GM19467 (cell line): Measurements from ENCODE around the gene ZNF668.
"Not testable (repeated sequence)": the region's sequence is repeated elsewhere in the genome, so short reads cannot be mapped to it uniquely, and the experiment has no call there.

Experiments used
- ATAC-seq: cut with Tn5 transposase; IDR thresholded peaks from one replicate; pipeline ENCODE4 v1.9.1; 2021; ENCODE audit warnings: mild to moderate bottlenecking, moderate library complexity; ENCODE audit not compliant: unreplicated experiment

Gene ZNF668

DNA sequence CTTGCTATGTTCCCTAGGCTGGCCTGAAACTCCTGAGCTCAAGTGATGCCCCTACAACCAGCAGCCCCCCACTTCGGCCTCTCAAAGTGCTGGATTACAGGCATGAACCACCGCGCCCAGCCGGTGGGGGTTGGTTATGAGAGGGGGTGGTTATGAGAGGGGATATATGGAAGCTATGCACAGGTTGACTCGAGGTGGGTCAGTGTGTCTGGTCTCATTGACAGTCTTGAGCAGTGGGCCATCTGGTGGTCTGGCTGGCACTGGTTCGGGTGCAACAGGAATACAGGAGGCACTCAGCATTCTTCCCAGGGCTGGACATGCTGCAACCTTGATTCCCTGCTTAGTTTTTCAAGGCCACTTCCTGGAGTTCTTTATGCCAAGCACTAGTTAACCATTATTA lies 58.0 kb downstream of the ZNF668 start:
- no peak for ATAC-seq

DNA sequence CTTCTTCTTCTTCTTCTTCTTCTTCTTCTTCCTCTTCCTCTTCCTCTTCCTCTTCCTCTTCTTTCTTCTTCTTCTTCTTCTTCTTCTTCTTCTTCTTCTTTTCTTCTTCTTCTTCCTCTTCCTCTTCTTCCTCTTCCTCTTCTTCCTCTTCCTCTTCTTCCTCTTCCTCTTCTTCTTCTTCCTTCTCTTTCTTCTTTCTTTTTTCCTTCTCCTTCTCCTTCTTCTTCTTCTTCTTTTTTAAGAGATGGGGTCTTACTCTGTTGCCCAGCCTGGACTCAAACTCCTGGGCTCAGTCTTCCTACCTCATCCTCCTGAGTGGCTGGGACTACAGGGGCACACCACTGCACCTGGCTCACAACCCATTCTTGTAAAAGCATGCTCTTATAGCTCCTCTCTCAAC lies 60.7 kb downstream of the ZNF668 start:
- not testable (repeated sequence) for ATAC-seq

- ATAC-seq = not testable (repeated sequence)
These were observed 62.2 kb downstream of the ZNF668 start for GRCh38 chr16:31011815-31012214.
